WERI-Rb-1 (cell line): Measurements from ENCODE around the gene DCTD.
"Not testable (repeated sequence)": the region's sequence is repeated elsewhere in the genome, so short reads cannot be mapped to it uniquely, and the experiment has no call there.

Experiments used
- DNase-seq: peaks from one replicate; pipeline ENCODE4 v3.0.0-alpha.2; 2020
- H3K27ac ChIP-seq: fragments of 250-450 bp; sonication (Bioruptor Pico); 2 replicates; pipeline ENCODE4 v1.5.1; 2020; ENCODE audit warnings: mild to moderate bottlenecking, moderate library complexity
- H3K27me3 ChIP-seq: fragments of 250-450 bp; sonication (Bioruptor Pico); 2 replicates; pipeline ENCODE4 v1.5.1; 2021; ENCODE audit warnings: mild to moderate bottlenecking, low read depth, moderate library complexity; ENCODE audit not compliant: insufficient read depth, severe bottlenecking
- H3K36me3 ChIP-seq: fragments of 250-450 bp; sonication (Bioruptor Pico); 2 replicates; pipeline ENCODE4 v1.5.1; 2020; ENCODE audit warnings: mild to moderate bottlenecking, moderate library complexity
- H3K4me3 ChIP-seq: 2 replicates; pipeline ENCODE4 v1.5.1; 2011; ENCODE audit warnings: low read depth, mild to moderate bottlenecking, control low read depth, low read length
- H3K9me3 ChIP-seq: fragments of 250-450 bp; sonication (Bioruptor Pico); 2 replicates; pipeline ENCODE4 v1.5.1; 2021; ENCODE audit warnings: mild to moderate bottlenecking, moderate library complexity; ENCODE audit not compliant: severe bottlenecking
- CTCF ChIP-seq: IDR thresholded peaks from 2 replicates; pipeline ENCODE4 v1.5.1; 2011; ENCODE audit warnings: low read depth, mild to moderate bottlenecking, control low read depth, inconsistent platforms, low read length

DCTD gene

GRCh38 chr4:182904211-182904761 lies 12.9 kb downstream of the DCTD start:
- Histone ChIP-seq H3K9me3 (no peaks in the 10 kb centered on the region), H3K4me3 (no peak overlapping the region), H3K27me3 (no peaks in the 10 kb centered on the region), H3K27ac (no peak overlapping the region), H3K36me3 (peaks cover 44% of the 10 kb centered on the region)
- TF ChIP-seq CTCF, result no peak
- DNase-seq, result no peak

GRCh38 chr4:182903013-182903412 lies 14.2 kb downstream of the DCTD start:
- DNase-seq, result no peak
- peak overlapping the region; percentile 16; the same call in 1 of the 2 replicates for H3K27ac ChIP-seq
- no peak overlapping the region for H3K4me3 ChIP-seq
- H3K36me3 ChIP-seq, result peaks cover 52% of the 10 kb centered on the region
- no peaks in the 10 kb centered on the region for H3K9me3 ChIP-seq
- no peak for TF ChIP-seq CTCF
- no peaks in the 10 kb centered on the region for H3K27me3 ChIP-seq

- Histone ChIP-seq H3K27ac (peak overlapping the region; percentile 23), H3K4me3 (no peak overlapping the region), H3K36me3 (peaks cover 50% of the 10 kb centered on the region), H3K9me3 (no peaks in the 10 kb centered on the region), H3K27me3 (no peaks in the 10 kb centered on the region)
- TF ChIP-seq CTCF, result no peak
- peak; percentile 69 for DNase-seq
Measured at GRCh38 chr4:182901337-182901736, 15.8 kb downstream of the DCTD start.

GRCh38 chr4:182900021-182900420 lies 17.2 kb downstream of the DCTD start:
- H3K36me3 ChIP-seq, result peaks cover 57% of the 10 kb centered on the region
- not testable (repeated sequence) for DNase-seq, H3K4me3 ChIP-seq, H3K27me3 ChIP-seq, H3K9me3 ChIP-seq
- peak overlapping the region; percentile 20; the same call in 1 of the 2 replicates for H3K27ac ChIP-seq

GRCh38 chr4:182898479-182898799 lies 18.7 kb downstream of the DCTD start:
- DNase-seq, result no peak
- no peak for TF ChIP-seq CTCF
- H3K36me3 ChIP-seq, result peaks cover 68% of the 10 kb centered on the region

GRCh38 chr4:182897601-182898478 lies 19.3 kb downstream of the DCTD start:
- H3K27ac ChIP-seq, result no peak overlapping the region
- H3K4me3 ChIP-seq, result no peak overlapping the region
- no peaks in the 10 kb centered on the region for H3K27me3 ChIP-seq
- peaks cover 68% of the 10 kb centered on the region for H3K36me3 ChIP-seq
- DNase-seq, result no peak
- H3K9me3 ChIP-seq, result no peaks in the 10 kb centered on the region
- TF ChIP-seq CTCF, result no peak

More at GRCh38 chr4:182898479-182898799, 18.7 kb downstream of the DCTD start:
- Histone ChIP-seq H3K9me3 (no peaks in the 10 kb centered on the region), H3K27ac (no peak overlapping the region), H3K27me3 (no peaks in the 10 kb centered on the region), H3K4me3 (no peak overlapping the region)
